Tibial nerve (tissue), 4 donors: ENCODE data around the gene AADACL4. TPM values are rescaled to one million over a fixed set of nuclear protein-coding genes. Genes with fewer than 3 reads are reported as not detected.
A peak's percentile ranks its signal among the peaks of the same experiment; 100 is the strongest.

Source experiments
- DNase-seq, 2 donors: peaks; one replicate each; pipeline ENCODE4 v3.0.0-alpha.2; 2019; ENCODE audit warnings: low spot score in 2 of 2
- H3K27ac ChIP-seq, 4 donors: fragments of 200-600 bp; sonication (generic) in 3 of 4; one replicate each; pipeline ENCODE4 v1.5.1; 2017 to 2019; ENCODE audit warnings: mild to moderate bottlenecking in 1 of 4
- H3K27me3 ChIP-seq, 2 donors: fragments of 200-600 bp; sonication (generic) in 1 of 2; one replicate each; pipeline versions ENCODE4 v1.5.1 to v1.6.0; 2017 to 2019
- H3K36me3 ChIP-seq, 3 donors: fragments of 200-600 bp; sonication (generic); one replicate each; pipeline ENCODE4 v1.5.1; 2018 to 2019
- H3K4me1 ChIP-seq, 4 donors: fragments of 200-600 bp; sonication (generic) in 3 of 4; one replicate each; pipeline ENCODE4 v1.5.1; 2017 to 2019
- H3K4me3 ChIP-seq, 4 donors: fragments of 200-600 bp; sonication (generic) in 3 of 4; one replicate each; pipeline ENCODE4 v1.5.1; 2017 to 2019; ENCODE audit warnings: mild to moderate bottlenecking in 1 of 4, moderate library complexity in 1 of 4
- H3K9me3 ChIP-seq, 4 donors: fragments of 200-600 bp; sonication (generic) in 3 of 4; one replicate each; pipeline ENCODE4 v1.5.1; 2017 to 2019
- CTCF ChIP-seq, 5 experiments: fragments of 200-600 bp in 3 of 5; fragments of 450-650 bp in 2 of 5; sonication (generic) in 3 of 5; IDR thresholded peaks; one replicate each; pipeline ENCODE4 v1.5.1; 2016 to 2019; ENCODE audit warnings: antibody characterized with exemption in 5 of 5, mild to moderate bottlenecking in 3 of 5, moderate library complexity in 2 of 5
- EP300 ChIP-seq, 2 donors: sonication (generic); formaldehyde crosslinking; IDR thresholded peaks; one replicate each; pipeline ENCODE4 v1.6.1; 2017; ENCODE audit warnings: antibody characterized with exemption in 2 of 2, mild to moderate bottlenecking in 1 of 2
- POLR2A ChIP-seq, 2 donors: fragments of 450-650 bp; IDR thresholded peaks; one replicate each; pipeline ENCODE4 v1.6.1; 2017; ENCODE audit warnings: antibody characterized with exemption in 2 of 2, mild to moderate bottlenecking in 2 of 2, moderate library complexity in 2 of 2
- WGBS, 2 donors: methylation state at CpG; one replicate each; pipeline ENCODE4 v1.1.5; 2018; 5-methylcytosine and 5-hydroxymethylcytosine counted together
- total RNA-seq, 4 donors: library from RNA; depleted of rRNA; stranded (reverse); fragments of >200 nt; gene quantifications; one replicate each; pipeline ENCODE4 v1.1.0, GENCODE V29; 2016

Gene AADACL4
- total RNA-seq, 4 donors from 2014 or later, result not detected

- H3K4me1 ChIP-seq, result peaks cover 0 to 7% (median 0%) of the 10 kb centered on the region in 4 donors
- H3K9me3 ChIP-seq, result peaks cover 0 to 11% (median 0%) of the 10 kb centered on the region in 4 donors
- no peak for TF ChIP-seq CTCF (IDR thresholded peaks at IDR 0.05)
- TF ChIP-seq EP300 (IDR thresholded peaks at IDR 0.05), result peak in 1 of 2 donors; percentile 62
- no peak for TF ChIP-seq POLR2A (IDR thresholded peaks at IDR 0.05)
- no peak overlapping the region for H3K4me3 ChIP-seq
- no peak overlapping the region for H3K27ac ChIP-seq
- no peaks in the 10 kb centered on the region for H3K27me3 ChIP-seq
- 79 to 86% methylated on average over 1 of the region's 1 CpG for WGBS, 2 donors
- no peak for DNase-seq
- no peaks in the 10 kb centered on the region for H3K36me3 ChIP-seq
Observed at GRCh38 chr1:12677565-12677964, 33.7 kb downstream of the AADACL4 start.

- no peaks in the 10 kb centered on the region for H3K27me3 ChIP-seq
- no peak overlapping the region for H3K27ac ChIP-seq
- DNase-seq, result no peak
- no peak for TF ChIP-seq POLR2A (IDR thresholded peaks at IDR 0.05)
- TF ChIP-seq EP300 (IDR thresholded peaks at IDR 0.05), result peak in 1 of 2 donors; percentile 58
- no peak for TF ChIP-seq CTCF (IDR thresholded peaks at IDR 0.05)
- WGBS, 2 donors, result 26 to 28% methylated on average over 2 of the region's 2 CpGs
- peaks cover 0 to 11% (median 0%) of the 10 kb centered on the region in 4 donors for H3K9me3 ChIP-seq
- H3K4me3 ChIP-seq, result no peak overlapping the region
- H3K36me3 ChIP-seq, result no peaks in the 10 kb centered on the region
- peaks cover 0 to 7% (median 0%) of the 10 kb centered on the region in 4 donors for H3K4me1 ChIP-seq
Observed at GRCh38 chr1:12678350-12678749, 34.5 kb downstream of the AADACL4 start.

GRCh38 chr1:12678820-12679219 is 34.9 kb downstream of the AADACL4 start:
- Histone ChIP-seq H3K27ac (no peak overlapping the region), H3K9me3 (peaks cover 0 to 11% (median 0%) of the 10 kb centered on the region in 4 donors), H3K27me3 (no peaks in the 10 kb centered on the region), H3K4me1 (peaks cover 0 to 7% (median 0%) of the 10 kb centered on the region in 4 donors), H3K4me3 (no peak overlapping the region), H3K36me3 (no peaks in the 10 kb centered on the region)
- DNase-seq, result no peak
- 95 to 100% methylated on average over 3 of the region's 3 CpGs for WGBS, 2 donors
- TF ChIP-seq POLR2A (IDR thresholded peaks at IDR 0.05) (no peak), EP300 (IDR thresholded peaks at IDR 0.05) (no peak), CTCF (IDR thresholded peaks at IDR 0.05) (no peak)

- no peak for DNase-seq
- no peaks in the 10 kb centered on the region for H3K9me3 ChIP-seq
- no peaks in the 10 kb centered on the region for H3K27me3 ChIP-seq
- WGBS, 2 donors, result 39 to 44% methylated on average over 2 of the region's 2 CpGs
- no peaks in the 10 kb centered on the region for H3K36me3 ChIP-seq
- peaks cover 0 to 5% (median 0%) of the 10 kb centered on the region in 4 donors for H3K4me1 ChIP-seq
- peak overlapping the region in 1 of 4 donors; percentile 2 for H3K27ac ChIP-seq
- TF ChIP-seq POLR2A (IDR thresholded peaks at IDR 0.05) (no peak), CTCF (IDR thresholded peaks at IDR 0.05) (no peak), EP300 (IDR thresholded peaks at IDR 0.05) (no peak)
- no peak overlapping the region for H3K4me3 ChIP-seq
Observed at GRCh38 chr1:12690156-12690555, 46.3 kb downstream of the AADACL4 start.

GRCh38 chr1:12692967-12693782 is 49.3 kb downstream of the AADACL4 start:
- DNase-seq, result peak in 1 of 2 donors; percentile 47
- TF ChIP-seq CTCF (IDR thresholded peaks at IDR 0.05), result no peak
- no peak for TF ChIP-seq POLR2A (IDR thresholded peaks at IDR 0.05)
- TF ChIP-seq EP300 (IDR thresholded peaks at IDR 0.05), result peak in 1 of 2 donors; percentile 57
- H3K36me3 ChIP-seq, result no peaks in the 10 kb centered on the region
- H3K9me3 ChIP-seq, result peaks cover 0 to 6% (median 0%) of the 10 kb centered on the region in 4 donors
- peaks cover 0 to 5% (median 0%) of the 10 kb centered on the region in 4 donors for H3K4me1 ChIP-seq
- H3K4me3 ChIP-seq, result no peak overlapping the region
- no peak overlapping the region for H3K27ac ChIP-seq
- no peaks in the 10 kb centered on the region for H3K27me3 ChIP-seq
- WGBS, 2 donors, result 43 to 51% methylated on average over 10 of the region's 10 CpGs
